Limb (tissue), 2 donors: ENCODE measurements around the gene SYCP3.

ENCODE experiments used
- DNase-seq, 2 donors: peaks; one replicate each; pipeline ENCODE4 v3.0.0-alpha.2; 2016; ENCODE audit errors: extremely low spot score in 2 of 2

SYCP3 gene

GRCh38 chr12:101680647-101681046 is 58.6 kb downstream of the SYCP3 start:
- no peak for DNase-seq

DNA sequence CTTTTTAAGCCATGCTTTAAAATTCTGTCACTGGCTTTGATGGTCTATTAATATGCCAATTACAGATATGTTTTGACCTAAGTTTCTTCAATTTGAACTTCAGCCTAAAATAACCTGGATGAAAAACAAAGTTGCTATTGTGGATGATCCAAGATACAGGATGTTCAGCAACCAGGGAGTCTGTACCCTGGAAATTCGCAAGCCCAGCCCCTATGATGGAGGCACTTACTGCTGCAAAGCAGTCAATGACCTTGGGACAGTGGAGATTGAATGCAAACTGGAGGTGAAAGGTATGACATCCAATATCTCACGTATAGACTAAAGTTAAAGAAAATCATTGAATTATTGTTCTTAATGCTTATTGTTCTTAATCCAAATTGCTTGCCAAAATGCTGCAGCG is 59.0 kb downstream of the SYCP3 start:
- DNase-seq, result no peak
